LNCaP clone FGC (cell line): ENCODE measurements around the gene METTL24.
"Not testable (repeated sequence)": the region's sequence is repeated elsewhere in the genome, so short reads cannot be mapped to it uniquely, and the experiment has no call there.

Source experiments
- DNase-seq: peaks from one replicate; pipeline ENCODE4 v3.0.0-alpha.2; 2011; ENCODE audit warnings: low read depth
- H3K4me3 ChIP-seq: 2 replicates; pipeline ENCODE4 v1.5.1; 2011; ENCODE audit warnings: mild to moderate bottlenecking, low read depth, low read length, control low read depth
- TF ChIP-seq, protein P1 (sequence below): IDR thresholded peaks from 2 replicates; pipeline ENCODE4 v1.5.1; 2012; ENCODE audit warnings: mild to moderate bottlenecking; ENCODE audit not compliant: control insufficient read depth, insufficient read depth; ENCODE audit errors: extremely low read depth

The METTL24 gene

DNA sequence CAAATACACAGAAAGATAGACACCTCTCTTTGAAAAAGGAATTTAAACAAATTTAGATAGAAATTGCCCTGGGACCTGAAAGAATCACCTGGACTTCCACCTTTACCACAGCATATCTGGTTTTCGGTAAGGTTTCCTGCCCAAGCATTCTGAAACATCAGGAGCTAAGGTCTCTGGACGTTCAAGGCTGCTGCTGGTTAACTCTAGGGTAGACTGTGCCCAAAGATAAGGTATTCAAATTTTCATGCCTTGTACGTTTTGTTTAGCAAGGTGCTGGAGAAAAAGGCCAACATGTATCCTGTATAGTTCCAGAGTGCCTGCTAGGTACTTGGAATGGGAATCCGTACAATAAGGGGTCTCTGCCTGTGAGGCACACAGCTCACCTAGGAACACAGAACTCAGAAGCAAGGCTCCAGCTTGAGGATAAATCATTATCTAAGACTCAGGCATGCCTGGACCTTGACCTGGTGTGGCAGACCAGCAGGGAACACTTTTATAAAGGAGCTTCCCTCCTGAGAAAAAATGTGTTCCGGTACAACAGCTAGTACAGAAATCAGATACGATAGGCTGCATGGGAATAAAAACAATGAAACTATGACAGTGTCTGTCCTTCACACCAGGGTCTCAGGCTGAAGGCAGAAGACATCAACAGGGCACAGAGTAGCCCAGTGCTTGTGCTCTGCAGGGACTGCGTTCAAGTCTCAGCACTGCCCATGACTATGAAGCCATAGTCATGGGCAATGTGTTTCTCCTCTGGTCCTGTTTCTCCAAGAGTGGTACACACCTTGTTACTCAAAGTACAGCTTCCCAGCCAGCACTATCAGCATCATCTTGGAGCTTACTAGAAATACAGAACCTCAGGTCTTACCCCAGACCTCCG is 70.4 kb downstream of the METTL24 start:
- TF ChIP-seq, protein P1, sequence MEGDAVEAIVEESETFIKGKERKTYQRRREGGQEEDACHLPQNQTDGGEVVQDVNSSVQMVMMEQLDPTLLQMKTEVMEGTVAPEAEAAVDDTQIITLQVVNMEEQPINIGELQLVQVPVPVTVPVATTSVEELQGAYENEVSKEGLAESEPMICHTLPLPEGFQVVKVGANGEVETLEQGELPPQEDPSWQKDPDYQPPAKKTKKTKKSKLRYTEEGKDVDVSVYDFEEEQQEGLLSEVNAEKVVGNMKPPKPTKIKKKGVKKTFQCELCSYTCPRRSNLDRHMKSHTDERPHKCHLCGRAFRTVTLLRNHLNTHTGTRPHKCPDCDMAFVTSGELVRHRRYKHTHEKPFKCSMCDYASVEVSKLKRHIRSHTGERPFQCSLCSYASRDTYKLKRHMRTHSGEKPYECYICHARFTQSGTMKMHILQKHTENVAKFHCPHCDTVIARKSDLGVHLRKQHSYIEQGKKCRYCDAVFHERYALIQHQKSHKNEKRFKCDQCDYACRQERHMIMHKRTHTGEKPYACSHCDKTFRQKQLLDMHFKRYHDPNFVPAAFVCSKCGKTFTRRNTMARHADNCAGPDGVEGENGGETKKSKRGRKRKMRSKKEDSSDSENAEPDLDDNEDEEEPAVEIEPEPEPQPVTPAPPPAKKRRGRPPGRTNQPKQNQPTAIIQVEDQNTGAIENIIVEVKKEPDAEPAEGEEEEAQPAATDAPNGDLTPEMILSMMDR = no peak
- DNase-seq = no peak
- no peak overlapping the region for H3K4me3 ChIP-seq

DNA sequence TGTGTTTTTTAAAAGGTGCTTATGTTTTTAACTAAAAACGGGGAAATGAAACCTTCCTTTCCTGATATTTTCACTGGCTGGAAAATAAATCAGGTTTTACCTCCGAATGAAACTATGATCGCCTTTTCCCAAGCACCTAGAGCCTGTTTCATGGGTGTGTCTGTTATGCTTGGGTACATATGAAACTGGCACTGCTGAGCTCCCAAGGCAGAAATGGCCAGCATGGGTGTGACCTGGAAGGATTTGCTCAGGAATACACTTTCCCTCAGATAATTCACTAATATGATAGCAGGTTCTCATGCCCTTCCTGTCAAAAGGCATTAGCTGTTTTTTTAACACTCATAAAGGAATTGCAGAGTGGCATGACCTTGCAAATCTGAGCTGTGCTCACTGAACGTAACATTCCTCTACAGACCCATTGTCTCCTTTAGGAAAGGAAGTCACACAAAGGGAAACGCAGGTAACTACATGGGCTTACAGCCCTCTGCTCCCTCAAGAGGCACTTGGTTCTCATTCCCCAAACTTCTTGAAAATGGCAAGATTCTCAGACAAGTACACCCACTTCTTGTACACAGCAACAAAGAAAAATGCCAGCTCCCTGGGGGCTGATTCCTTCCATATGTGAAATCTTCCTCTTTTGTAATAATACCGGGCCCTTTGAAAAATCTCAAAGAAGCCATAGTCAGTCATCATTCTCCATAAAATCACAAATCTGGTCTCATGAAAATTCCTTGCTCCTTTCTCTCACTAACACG is 72.7 kb downstream of the METTL24 start:
- H3K4me3 ChIP-seq = no peak overlapping the region
- TF ChIP-seq, protein P1 = no peak
- DNase-seq = no peak

DNA sequence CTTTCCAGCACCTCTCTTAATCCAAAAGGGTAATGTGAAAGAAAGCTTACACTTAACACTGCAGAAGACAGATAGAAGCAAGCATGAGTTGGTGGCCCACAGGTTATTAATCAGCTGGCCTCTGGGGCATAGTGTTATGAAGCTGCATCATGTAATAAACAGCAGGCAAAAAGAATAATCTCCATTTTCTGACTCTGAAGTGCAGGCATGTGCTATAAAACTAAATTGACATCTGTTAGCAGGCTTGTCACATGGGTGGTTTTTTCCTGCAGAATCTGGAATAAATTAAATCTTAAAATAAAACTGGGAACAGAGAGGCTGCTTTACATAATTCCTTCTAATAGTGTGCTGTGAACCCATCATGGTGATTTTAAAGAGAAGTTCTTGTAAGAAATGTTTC is 73.3 kb downstream of the METTL24 start:
- no peak overlapping the region for H3K4me3 ChIP-seq
- DNase-seq = no peak
- TF ChIP-seq, protein P1 = no peak

DNA sequence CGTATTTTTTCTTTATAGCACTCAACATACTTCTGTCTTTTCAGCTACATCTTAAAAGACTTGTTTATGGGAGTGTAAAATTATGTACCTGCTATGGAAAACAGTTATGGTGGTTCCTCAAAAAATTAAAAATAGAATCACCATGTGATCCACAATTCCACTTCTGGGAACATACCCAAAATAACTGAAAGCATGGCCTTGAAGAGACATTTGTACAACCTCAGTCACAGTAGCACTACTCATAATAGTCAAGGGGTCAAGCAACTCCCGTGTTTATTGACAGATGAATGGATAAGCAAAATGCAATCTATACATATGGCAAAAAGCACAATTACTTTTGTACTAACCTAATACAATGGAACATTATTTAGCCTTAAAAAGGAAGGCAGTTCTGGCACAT is 74.5 kb downstream of the METTL24 start:
- no peak overlapping the region for H3K4me3 ChIP-seq
- no peak for DNase-seq
- TF ChIP-seq, protein P1 = no peak

DNA sequence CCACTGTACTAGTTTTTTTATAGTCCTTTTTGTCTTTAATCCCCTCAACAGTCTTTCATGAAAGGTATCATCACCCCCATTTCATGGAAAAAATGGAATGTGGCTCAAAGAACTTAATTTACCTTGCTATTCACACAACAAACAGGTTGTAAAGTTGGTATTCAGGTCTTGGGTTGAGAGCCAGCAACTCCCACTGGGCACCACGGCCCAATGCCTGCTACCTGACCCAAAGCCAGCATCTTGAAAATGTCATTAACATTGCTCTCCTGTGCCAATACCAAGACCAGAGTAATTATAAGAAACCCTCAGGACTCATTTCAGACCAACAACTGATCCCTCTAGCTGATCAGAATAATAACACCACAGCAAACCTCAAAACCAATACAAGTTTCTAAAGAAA is 75.7 kb downstream of the METTL24 start:
- no peak for DNase-seq
- TF ChIP-seq, protein P1 = no peak
- no peak overlapping the region for H3K4me3 ChIP-seq

DNA sequence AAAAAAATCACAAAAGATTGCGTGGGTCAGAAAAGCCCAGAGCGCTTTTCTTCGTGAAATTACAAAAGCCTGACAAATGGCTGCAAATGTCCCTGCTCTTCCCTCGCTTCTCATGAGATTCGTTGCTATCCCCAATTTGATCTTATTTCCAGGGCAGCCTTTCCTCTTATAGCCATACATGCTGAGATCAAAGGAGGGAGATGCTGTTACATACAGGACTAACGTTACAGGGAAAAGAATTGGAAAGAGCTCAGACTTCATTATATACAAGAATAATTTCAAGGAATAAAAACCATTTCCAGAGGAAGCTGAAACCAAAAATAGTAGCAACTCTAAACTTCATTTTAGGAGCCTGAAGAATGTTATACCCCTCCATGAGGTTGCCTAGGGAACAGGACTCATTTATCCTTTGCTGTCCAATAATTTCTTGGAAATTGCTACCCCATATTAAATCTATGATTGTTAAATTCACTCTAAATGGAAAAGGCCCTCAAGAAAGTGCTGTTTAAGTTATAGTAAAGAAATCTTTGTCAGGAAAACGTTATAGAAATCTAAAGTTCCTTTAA is 81.0 kb downstream of the METTL24 start:
- TF ChIP-seq, protein P1 = no peak
- DNase-seq = no peak
- no peak overlapping the region for H3K4me3 ChIP-seq

DNA sequence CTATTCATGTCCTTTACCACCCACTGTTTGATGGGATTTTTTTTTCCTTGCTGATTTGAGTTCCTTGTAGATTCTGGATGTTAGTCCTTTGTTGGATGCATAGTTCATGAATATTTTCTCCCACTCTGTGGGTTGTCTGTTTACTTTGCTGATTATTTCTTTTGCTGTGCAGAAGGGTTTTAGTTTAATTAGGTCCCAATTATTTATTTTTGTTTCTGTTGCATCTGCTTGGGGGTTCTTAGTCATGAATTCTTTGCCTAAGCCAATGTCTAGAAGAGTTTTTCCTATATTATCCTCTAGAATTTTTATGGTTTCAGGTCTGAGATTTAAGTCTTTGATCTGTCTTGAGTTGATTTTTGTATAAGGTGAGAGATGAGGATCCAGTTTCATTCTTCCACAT is 85.4 kb downstream of the METTL24 start:
- H3K4me3 ChIP-seq, DNase-seq: not testable (repeated sequence)
